ENCODE results near the gene IGFBP7. TPM values are rescaled to one million over a fixed set of nuclear protein-coding genes. Genes with fewer than 3 reads are reported as not detected.
"Not testable (repeated sequence)": the region's sequence is repeated elsewhere in the genome, so short reads cannot be mapped to it uniquely, and the experiment has no call there.

Gene IGFBP7
- total RNA-seq, 1 donor: 234 TPM

GRCh38 chr4:57059890-57060716 lies 50.1 kb downstream of the IGFBP7 start:
- no peak for DNase-seq (ENCODE audit: low read depth)
- TF ChIP-seq CTCF (IDR thresholded peaks at IDR 0.05; ENCODE audit: insufficient read depth, low read depth, low read length): no peak
- no peak overlapping the region for H3K4me3 ChIP-seq (ENCODE audit: low read depth, low read length)

GRCh38 chr4:57055886-57056285 lies 54.3 kb downstream of the IGFBP7 start:
- DNase-seq (ENCODE audit: low read depth): peak; percentile 52
- TF ChIP-seq CTCF (IDR thresholded peaks at IDR 0.05; ENCODE audit: insufficient read depth, low read depth, low read length): no peak

GRCh38 chr4:57053508-57053907 lies 56.7 kb downstream of the IGFBP7 start:
- no peak for TF ChIP-seq CTCF (IDR thresholded peaks at IDR 0.05; ENCODE audit: insufficient read depth, low read depth, low read length)
- no peak overlapping the region for H3K4me3 ChIP-seq (ENCODE audit: low read depth, low read length)
- no peak for DNase-seq (ENCODE audit: low read depth)

More at GRCh38 chr4:57055886-57056285, 54.3 kb downstream of the IGFBP7 start:
- H3K4me3 ChIP-seq (ENCODE audit: low read depth, low read length): no peak overlapping the region

GRCh38 chr4:57051524-57051923 lies 58.7 kb downstream of the IGFBP7 start:
- no peak for TF ChIP-seq CTCF (IDR thresholded peaks at IDR 0.05; ENCODE audit: insufficient read depth, low read depth, low read length)
- H3K4me3 ChIP-seq (ENCODE audit: low read depth, low read length): no peak overlapping the region
- no peak for DNase-seq (ENCODE audit: low read depth)

- no peak for DNase-seq (ENCODE audit: low read depth)
- no peak overlapping the region for H3K4me3 ChIP-seq (ENCODE audit: low read depth, low read length)
- no peak for TF ChIP-seq CTCF (IDR thresholded peaks at IDR 0.05; ENCODE audit: insufficient read depth, low read depth, low read length)
Measured at GRCh38 chr4:57051095-57051494, 59.1 kb downstream of the IGFBP7 start.

GRCh38 chr4:57048590-57049304 lies 61.4 kb downstream of the IGFBP7 start:
- no peak overlapping the region for H3K4me3 ChIP-seq (ENCODE audit: low read depth, low read length)
- DNase-seq (ENCODE audit: low read depth): no peak

GRCh38 chr4:57047046-57047445 lies 63.1 kb downstream of the IGFBP7 start:
- not testable (repeated sequence) for DNase-seq (ENCODE audit: low read depth); H3K4me3 ChIP-seq (ENCODE audit: low read depth, low read length)

More at GRCh38 chr4:57048590-57049304, 61.4 kb downstream of the IGFBP7 start:
- no peak for TF ChIP-seq CTCF (IDR thresholded peaks at IDR 0.05; ENCODE audit: insufficient read depth, low read depth, low read length)

All from fibroblast of villous mesenchyme (primary cell).